AG04449 (cell line): ENCODE results near the gene LAGE3.

Experiments
- CTCF ChIA-PET: fragments of 350-600 bp; formaldehyde crosslinking; extraction: SDS; loops from one replicate; lab custom pipeline; 2021; ENCODE audit warnings: antibody characterized with exemption; lab: Yijun Ruan, JAX
- POLR2A ChIA-PET: fragments of 400-600, 350-600 bp; formaldehyde crosslinking; extraction: SDS; loops from one replicate; lab custom pipeline; 2020; ENCODE audit warnings: antibody characterized with exemption, inconsistent platforms; lab: Yijun Ruan, JAX
- DNase-seq: peaks from one replicate; pipeline ENCODE4 v3.0.0-alpha.2; 2010; ENCODE audit warnings: low read depth, low spot score
- H3K4me3 ChIP-seq: 2 replicates; pipeline ENCODE4 v1.5.1; 2011; ENCODE audit warnings: low read depth, mild to moderate bottlenecking, control low read depth, low read length
- CTCF ChIP-seq: IDR thresholded peaks from one replicate; pipeline ENCODE4 v1.5.1; 2011; ENCODE audit warnings: mild to moderate bottlenecking, moderate library complexity, low read length, control low read depth, inconsistent platforms; ENCODE audit not compliant: insufficient read depth; ENCODE audit errors: missing control alignments

The LAGE3 gene

GRCh38 chrX:154434394-154435168 lies 44.5 kb downstream of the LAGE3 start:
- CTCF ChIA-PET = no interaction called here
- no peak overlapping the region for H3K4me3 ChIP-seq
- no peak for TF ChIP-seq CTCF
- DNase-seq = no peak
- POLR2A ChIA-PET = no interaction called here

GRCh38 chrX:154433605-154434004 lies 45.5 kb downstream of the LAGE3 start:
- POLR2A ChIA-PET = no interaction called here
- DNase-seq = no peak
- TF ChIP-seq CTCF = no peak
- CTCF ChIA-PET = no interaction called here
- H3K4me3 ChIP-seq = no peak overlapping the region

- no peak for TF ChIP-seq CTCF
- POLR2A ChIA-PET = no interaction called here
- CTCF ChIA-PET = no interaction called here
- no peak for DNase-seq
- no peak overlapping the region for H3K4me3 ChIP-seq
Observed at GRCh38 chrX:154432210-154432609, 46.9 kb downstream of the LAGE3 start.

- ChIA-PET POLR2A (interaction anchor here (0.5 to 1.2 kb wide), 2 partner anchors 16 to 59 kb away, joined by 3 to 4 read pairs; partner anchors contain the start of gene SLC10A3), CTCF (interaction anchor here (1.2 kb wide), 1 partner anchor 21 kb away, joined by 3 read pairs; no protein-coding TSS in a partner anchor)
- TF ChIP-seq CTCF = no peak
- H3K4me3 ChIP-seq = no peak overlapping the region
- DNase-seq = no peak
Observed at GRCh38 chrX:154431341-154431740, 47.7 kb downstream of the LAGE3 start.

- no peak for TF ChIP-seq CTCF
- H3K4me3 ChIP-seq = no peak overlapping the region
- POLR2A ChIA-PET = interaction anchor here (0.5 to 1.2 kb wide), 2 partner anchors 17 to 60 kb away, joined by 3 to 4 read pairs; partner anchors contain the start of gene SLC10A3
- CTCF ChIA-PET = interaction anchor here (1.2 kb wide), 1 partner anchor 21 kb away, joined by 3 read pairs; no protein-coding TSS in a partner anchor
- no peak for DNase-seq
Observed at GRCh38 chrX:154430916-154431315, 48.2 kb downstream of the LAGE3 start.

- POLR2A ChIA-PET = interaction anchor here (1.2 kb wide), 1 partner anchor 60 kb away, joined by 4 read pairs; the partner anchor contains the start of gene SLC10A3
- DNase-seq = no peak
- CTCF ChIA-PET = interaction anchor here (1.2 kb wide), 1 partner anchor 22 kb away, joined by 3 read pairs; no protein-coding TSS in a partner anchor
- no peak for TF ChIP-seq CTCF
- H3K4me3 ChIP-seq = no peak overlapping the region
Observed at GRCh38 chrX:154430479-154430878, 48.6 kb downstream of the LAGE3 start.
